ENCODE data around the gene TET3.

- no peak for TF ChIP-seq CUX1 (CRISPR knock-in tag; IDR thresholded peaks at IDR 0.05)
- no peak for TF ChIP-seq EZH2 (IDR thresholded peaks at IDR 0.05; ENCODE audit: borderline replicate concordance, low read depth, low read length)
- no peak for TF ChIP-seq ESRRA (IDR thresholded peaks at IDR 0.05; ENCODE audit: borderline replicate concordance, low read depth)
- TF ChIP-seq KDM1A (IDR thresholded peaks at IDR 0.05), result no peak
Observed at GRCh38 chr2:73946666-73947065, 38.0 kb upstream of the TET3 start.

All from K562 (cell line).